Gastrocnemius medialis (tissue), 4 donors: ENCODE measurements around the gene COX5A. TPM values are rescaled to one million over a fixed set of nuclear protein-coding genes. Genes with fewer than 3 reads are reported as not detected.

ENCODE experiments used
- ATAC-seq, 2 donors: fragments of 150-250 bp; one replicate each; pipeline ENCODE4 v1.9.1; 2016
- DNase-seq, 2 donors: peaks; one replicate each; pipeline ENCODE4 v3.0.0-alpha.2; 2019
- H3K27ac ChIP-seq, 4 donors: fragments of 200-600 bp; sonication (generic); 1 replicate in 1 of 4; 2 replicates in 3 of 4; pipeline ENCODE4 v1.5.1; 2016 to 2018; ENCODE audit warnings: mild to moderate bottlenecking in 2 of 4, moderate library complexity in 1 of 4
- H3K27me3 ChIP-seq, 3 donors: fragments of 200-600 bp; sonication (generic) in 2 of 3; 1 replicate in 1 of 3; 2 replicates in 2 of 3; pipeline versions ENCODE4 v1.5.1 to v1.6.0; 2016 to 2019; ENCODE audit warnings: mild to moderate bottlenecking in 1 of 3, moderate library complexity in 1 of 3
- H3K36me3 ChIP-seq, 2 donors: fragments of 200-600 bp; sonication (generic) in 1 of 2; one replicate each; pipeline ENCODE4 v1.5.1; 2017 to 2018
- H3K4me1 ChIP-seq, 2 donors: fragments of 200-600 bp; sonication (generic) in 1 of 2; one replicate each; pipeline ENCODE4 v1.5.1; 2016 to 2017; ENCODE audit warnings: mild to moderate bottlenecking in 2 of 2
- H3K4me3 ChIP-seq, 4 donors: fragments of 200-600 bp; sonication (generic) in 3 of 4; 1 replicate in 1 of 4; 2 replicates in 3 of 4; pipeline ENCODE4 v1.5.1; 2016 to 2019; ENCODE audit warnings: mild to moderate bottlenecking in 2 of 4
- H3K9me3 ChIP-seq, 3 donors: fragments of 200-600 bp; sonication (generic) in 2 of 3; 1 replicate in 1 of 3; 2 replicates in 2 of 3; pipeline ENCODE4 v1.5.1; 2016 to 2019
- POLR2A ChIP-seq, 2 donors: fragments of 450-650 bp; IDR thresholded peaks; one replicate each; pipeline ENCODE4 v1.6.1; 2017; ENCODE audit warnings: antibody characterized with exemption in 2 of 2, mild to moderate bottlenecking in 2 of 2, moderate library complexity in 2 of 2
- in situ Hi-C, 4 donors: fragments of 200-750 bp; cut with MboI; loops; one replicate each; pipeline versions ENCODE4 v1.15.0 to v1.8.0; 2017; ENCODE audit warnings: low sequenced_read_pairs in 4 of 4
- intact Hi-C: fragments of 100-400 bp; cut with DNase I; formaldehyde crosslinking; loops from one replicate; pipeline ENCODE4 v1.15.1; 2023; ENCODE audit warnings: low total_unique reads
- total RNA-seq, 4 donors: library from RNA; depleted of rRNA; stranded (reverse); fragments of >200 nt; gene quantifications; one replicate each; pipeline versions ENCODE4 v1.1.0 to v1.2.3, GENCODE V29; 2016
- TF ChIP-seq, protein P1 (sequence below), 5 experiments: fragments of 450-650 bp in 3 of 5; fragments of 200-600 bp in 2 of 5; sonication (generic) in 2 of 5; IDR thresholded peaks in 4 of 5; conservative IDR thresholded peaks in 1 of 5; 1 replicate in 4 of 5; 2 replicates in 1 of 5; pipeline ENCODE4 v1.5.1; 2016 to 2019; ENCODE audit warnings: antibody characterized with exemption in 5 of 5, mild to moderate bottlenecking in 3 of 5, moderate library complexity in 3 of 5

Gene COX5A
- total RNA-seq, 4 donors from 2014 or later: 425 to 558 (median 512) TPM

DNA sequence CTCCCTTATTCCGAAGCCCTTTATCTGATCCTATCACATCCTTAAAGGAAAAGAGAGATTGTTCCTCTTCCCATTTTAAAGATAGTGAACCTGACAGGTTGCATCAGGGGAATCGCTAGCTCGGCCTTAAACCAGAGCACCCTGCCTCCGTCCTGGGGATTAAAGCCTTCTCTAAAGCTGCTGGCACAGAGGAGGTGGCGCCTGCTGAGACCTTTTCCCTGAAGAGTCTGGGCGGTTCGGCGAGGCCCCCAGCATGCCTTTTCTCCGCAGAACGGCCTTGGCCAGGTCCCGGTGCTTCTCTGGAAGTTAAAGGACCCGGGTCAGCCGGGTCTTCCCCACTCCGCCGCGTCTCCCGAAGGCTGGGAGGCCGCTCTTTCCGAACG, 31.8 kb downstream of the COX5A start:
- peaks cover 0 to 37% of the 10 kb centered on the region in 2 donors for H3K36me3 ChIP-seq
- H3K4me3 ChIP-seq: peak overlapping the region; percentile 62 to 100 (median 87)
- in situ Hi-C loops: no loop called here
- ATAC-seq (peak; percentile 26 to 28), DNase-seq (no peak)
- no peaks in the 10 kb centered on the region for H3K9me3 ChIP-seq
- no peaks in the 10 kb centered on the region for H3K27me3 ChIP-seq
- intact Hi-C loops: loop anchor here (1.0 to 2.0 kb wide), 2 partner anchors 32 to 63 kb away; partner anchors contain the start of genes COX5A and ULK3
- no peak for TF ChIP-seq POLR2A (IDR thresholded peaks at IDR 0.05)
- TF ChIP-seq, protein P1, sequence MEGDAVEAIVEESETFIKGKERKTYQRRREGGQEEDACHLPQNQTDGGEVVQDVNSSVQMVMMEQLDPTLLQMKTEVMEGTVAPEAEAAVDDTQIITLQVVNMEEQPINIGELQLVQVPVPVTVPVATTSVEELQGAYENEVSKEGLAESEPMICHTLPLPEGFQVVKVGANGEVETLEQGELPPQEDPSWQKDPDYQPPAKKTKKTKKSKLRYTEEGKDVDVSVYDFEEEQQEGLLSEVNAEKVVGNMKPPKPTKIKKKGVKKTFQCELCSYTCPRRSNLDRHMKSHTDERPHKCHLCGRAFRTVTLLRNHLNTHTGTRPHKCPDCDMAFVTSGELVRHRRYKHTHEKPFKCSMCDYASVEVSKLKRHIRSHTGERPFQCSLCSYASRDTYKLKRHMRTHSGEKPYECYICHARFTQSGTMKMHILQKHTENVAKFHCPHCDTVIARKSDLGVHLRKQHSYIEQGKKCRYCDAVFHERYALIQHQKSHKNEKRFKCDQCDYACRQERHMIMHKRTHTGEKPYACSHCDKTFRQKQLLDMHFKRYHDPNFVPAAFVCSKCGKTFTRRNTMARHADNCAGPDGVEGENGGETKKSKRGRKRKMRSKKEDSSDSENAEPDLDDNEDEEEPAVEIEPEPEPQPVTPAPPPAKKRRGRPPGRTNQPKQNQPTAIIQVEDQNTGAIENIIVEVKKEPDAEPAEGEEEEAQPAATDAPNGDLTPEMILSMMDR (IDR thresholded peaks at IDR 0.05 in 4 of 5, conservative IDR thresholded peaks at IDR 0.05 in 1 of 5): no peak
- peaks cover 16 to 28% of the 10 kb centered on the region in 2 donors for H3K4me1 ChIP-seq
- H3K27ac ChIP-seq: peak overlapping the region; percentile 84 to 96 (median 95)

DNA sequence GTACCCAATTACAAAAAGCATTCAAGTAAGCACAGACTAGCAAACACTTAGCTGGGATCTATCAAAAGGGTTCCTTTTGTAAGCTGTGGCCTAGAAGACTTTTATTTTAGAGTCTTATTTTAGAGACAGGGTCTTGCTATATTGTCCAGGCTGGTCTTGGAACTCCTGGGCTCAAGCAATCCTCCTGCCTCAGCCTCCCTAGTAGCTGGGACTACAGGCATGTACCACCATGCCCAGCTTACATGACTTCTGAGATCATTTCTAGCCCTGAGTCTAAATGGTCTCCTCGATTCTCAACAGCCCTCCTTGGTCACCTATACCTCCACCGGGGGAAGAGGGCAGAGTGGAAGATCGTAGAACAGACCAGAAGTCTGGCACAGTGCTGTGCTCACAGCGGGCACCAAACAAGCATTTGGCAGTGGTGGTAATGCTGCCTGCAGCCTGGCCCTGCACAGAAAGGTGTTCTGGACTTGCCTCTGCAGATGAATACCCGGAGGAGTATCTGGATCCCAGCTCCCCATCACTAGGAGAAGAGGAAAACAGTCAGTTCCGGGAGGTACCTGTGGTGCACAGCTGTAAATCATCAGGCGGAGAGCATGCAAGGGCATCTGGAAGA, 33.6 kb downstream of the COX5A start:
- TF ChIP-seq POLR2A (IDR thresholded peaks at IDR 0.05): no peak
- TF ChIP-seq, protein P1 (IDR thresholded peaks at IDR 0.05 in 4 of 5, conservative IDR thresholded peaks at IDR 0.05 in 1 of 5): no peak
- H3K9me3 ChIP-seq: no peaks in the 10 kb centered on the region
- no peak for DNase-seq
- ATAC-seq: no peak
- no peak overlapping the region for H3K4me3 ChIP-seq
- H3K27ac ChIP-seq: no peak overlapping the region
- H3K27me3 ChIP-seq: no peaks in the 10 kb centered on the region
- H3K4me1 ChIP-seq: peaks cover 16 to 29% of the 10 kb centered on the region in 2 donors
- H3K36me3 ChIP-seq: peaks cover 0 to 52% of the 10 kb centered on the region in 2 donors
- in situ Hi-C loops: no loop called here
- intact Hi-C loops: no loop called here

DNA sequence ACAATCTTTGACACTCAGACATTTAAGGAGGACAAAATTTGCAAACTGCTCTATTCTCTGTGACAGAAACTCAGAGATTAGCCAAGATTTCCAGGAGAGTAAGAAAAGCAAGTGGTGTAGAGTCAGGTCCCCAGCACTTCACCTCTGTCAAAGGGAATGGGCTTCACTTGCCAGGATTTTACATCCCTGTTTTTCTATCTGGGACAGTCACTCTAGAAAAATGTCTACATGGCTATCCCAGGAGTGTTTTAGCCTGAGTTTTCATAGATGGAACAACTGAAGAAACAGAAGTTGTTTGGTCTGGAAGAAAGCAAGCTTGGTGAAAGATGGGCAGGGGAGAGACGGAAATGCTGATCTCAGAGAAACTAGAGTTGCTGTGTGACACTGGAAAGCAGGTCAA, 34.2 kb downstream of the COX5A start:
- peaks cover 0 to 58% of the 10 kb centered on the region in 2 donors for H3K36me3 ChIP-seq
- in situ Hi-C loops (no loop called here), intact Hi-C loops (no loop called here)
- no peaks in the 10 kb centered on the region for H3K9me3 ChIP-seq
- H3K27ac ChIP-seq: no peak overlapping the region
- no peak for TF ChIP-seq POLR2A (IDR thresholded peaks at IDR 0.05)
- TF ChIP-seq, protein P1 (IDR thresholded peaks at IDR 0.05 in 4 of 5, conservative IDR thresholded peaks at IDR 0.05 in 1 of 5): no peak
- H3K4me1 ChIP-seq: peaks cover 16 to 29% of the 10 kb centered on the region in 2 donors
- DNase-seq (no peak), ATAC-seq (no peak)
- H3K4me3 ChIP-seq: no peak overlapping the region
- H3K27me3 ChIP-seq: no peaks in the 10 kb centered on the region

DNA sequence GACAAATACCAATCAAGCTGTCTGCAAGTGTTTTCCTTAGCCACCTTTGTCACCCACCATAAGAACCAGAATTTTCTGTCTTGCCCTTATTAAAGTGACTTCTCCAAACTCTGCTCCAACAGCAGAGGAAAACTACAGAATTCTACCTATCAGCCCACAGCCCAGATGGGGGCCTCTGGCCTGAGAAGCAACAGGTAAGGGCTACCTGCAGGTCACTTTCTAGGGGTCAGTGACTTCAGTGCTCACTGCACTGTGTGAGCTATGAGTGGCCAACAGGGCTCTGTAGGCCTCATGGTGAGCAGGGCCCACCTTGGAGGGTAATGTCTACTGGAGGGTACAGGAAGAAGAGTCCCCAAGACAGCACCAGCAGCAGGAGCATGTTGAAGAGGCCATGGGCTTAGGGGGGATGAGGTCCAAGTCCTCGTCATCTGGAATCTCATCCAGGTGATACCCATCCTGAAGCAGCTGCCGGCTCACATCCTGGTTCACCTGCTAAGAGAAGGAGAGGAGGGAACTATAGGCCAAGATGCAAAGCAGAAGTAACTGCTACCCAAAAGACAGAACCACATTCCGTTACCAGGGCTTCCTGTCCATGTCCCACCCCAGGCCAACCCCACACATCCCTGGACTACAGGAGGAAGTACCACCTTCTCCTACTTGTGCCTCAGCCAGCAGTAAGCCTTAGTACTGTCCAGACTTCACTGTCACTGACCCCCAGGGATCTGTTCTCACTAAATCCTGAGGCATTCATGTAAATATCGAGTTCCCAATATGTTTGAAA, 35.4 kb downstream of the COX5A start:
- DNase-seq (no peak), ATAC-seq (no peak)
- Histone ChIP-seq H3K9me3 (no peaks in the 10 kb centered on the region), H3K4me3 (no peak overlapping the region), H3K27ac (no peak overlapping the region), H3K36me3 (peaks cover 0 to 70% of the 10 kb centered on the region in 2 donors), H3K27me3 (no peaks in the 10 kb centered on the region), H3K4me1 (peaks cover 16 to 27% of the 10 kb centered on the region in 2 donors)
- intact Hi-C loops: no loop called here
- TF ChIP-seq, protein P1 (IDR thresholded peaks at IDR 0.05 in 4 of 5, conservative IDR thresholded peaks at IDR 0.05 in 1 of 5): no peak
- no peak for TF ChIP-seq POLR2A (IDR thresholded peaks at IDR 0.05)
- in situ Hi-C loops: no loop called here
